Cerebellar cortex (tissue), 1 donor: Measurements from ENCODE around the gene SLCO6A1.
A peak's percentile ranks its signal among the peaks of the same experiment; 100 is the strongest.
"Not testable (repeated sequence)": the region's sequence is repeated elsewhere in the genome, so short reads cannot be mapped to it uniquely, and the experiment has no call there.

Experiments
- DNase-seq: peaks from one replicate; pipeline ENCODE4 v3.0.0-alpha.2; 2015; ENCODE audit warnings: low spot score

The SLCO6A1 gene, protein sequence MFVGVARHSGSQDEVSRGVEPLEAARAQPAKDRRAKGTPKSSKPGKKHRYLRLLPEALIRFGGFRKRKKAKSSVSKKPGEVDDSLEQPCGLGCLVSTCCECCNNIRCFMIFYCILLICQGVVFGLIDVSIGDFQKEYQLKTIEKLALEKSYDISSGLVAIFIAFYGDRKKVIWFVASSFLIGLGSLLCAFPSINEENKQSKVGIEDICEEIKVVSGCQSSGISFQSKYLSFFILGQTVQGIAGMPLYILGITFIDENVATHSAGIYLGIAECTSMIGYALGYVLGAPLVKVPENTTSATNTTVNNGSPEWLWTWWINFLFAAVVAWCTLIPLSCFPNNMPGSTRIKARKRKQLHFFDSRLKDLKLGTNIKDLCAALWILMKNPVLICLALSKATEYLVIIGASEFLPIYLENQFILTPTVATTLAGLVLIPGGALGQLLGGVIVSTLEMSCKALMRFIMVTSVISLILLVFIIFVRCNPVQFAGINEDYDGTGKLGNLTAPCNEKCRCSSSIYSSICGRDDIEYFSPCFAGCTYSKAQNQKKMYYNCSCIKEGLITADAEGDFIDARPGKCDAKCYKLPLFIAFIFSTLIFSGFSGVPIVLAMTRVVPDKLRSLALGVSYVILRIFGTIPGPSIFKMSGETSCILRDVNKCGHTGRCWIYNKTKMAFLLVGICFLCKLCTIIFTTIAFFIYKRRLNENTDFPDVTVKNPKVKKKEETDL

GRCh38 chr5:102498271-102499034 is at the start of gene SLCO6A1:
SLCO6A1 (minus strand) TSS chr5:102499001; CDS start chr5:102498844, 157 bp downstream.
- no peak for DNase-seq

DNA sequence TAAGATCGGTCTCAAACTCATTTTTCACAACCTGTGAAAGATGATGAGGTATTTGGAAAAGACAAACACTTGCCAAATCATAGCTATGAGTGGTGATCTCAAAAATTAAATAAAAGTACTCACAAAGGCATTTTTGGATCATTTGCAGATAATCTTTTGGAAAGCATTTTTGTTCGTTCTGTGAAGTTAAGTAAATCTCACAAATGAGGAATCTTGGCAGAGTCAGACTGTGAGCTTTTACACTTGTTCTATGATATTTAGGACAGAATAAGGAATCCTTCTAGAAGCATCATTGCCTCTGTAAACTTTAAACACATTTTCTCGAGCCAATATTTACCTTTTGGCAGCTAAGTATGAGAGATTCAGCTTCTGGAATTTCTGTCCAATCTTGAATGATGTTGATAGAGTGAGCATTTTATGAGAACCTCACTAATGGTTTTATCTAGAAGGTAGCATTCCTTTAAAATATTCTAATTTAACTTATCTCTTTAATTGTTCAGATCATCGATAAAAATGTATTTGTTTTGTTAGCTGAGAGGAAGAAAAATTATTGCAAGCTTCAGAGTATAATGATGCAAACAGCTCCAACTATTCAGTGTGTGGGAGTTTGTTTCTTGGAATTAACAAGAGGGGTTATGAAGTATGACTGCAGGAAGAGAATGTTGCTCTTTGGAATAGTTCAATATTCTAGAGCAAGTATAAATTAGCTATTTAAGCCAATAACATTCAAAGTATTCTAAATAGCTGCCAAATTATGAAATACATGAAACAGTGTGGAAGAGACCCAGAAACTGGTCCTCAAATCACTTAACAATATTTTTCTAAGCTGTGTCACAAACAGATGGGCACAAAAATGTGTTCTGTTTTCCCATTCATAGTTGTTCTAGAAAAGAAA is 48.6 kb upstream of the SLCO6A1 start:
- no peak for DNase-seq

DNA sequence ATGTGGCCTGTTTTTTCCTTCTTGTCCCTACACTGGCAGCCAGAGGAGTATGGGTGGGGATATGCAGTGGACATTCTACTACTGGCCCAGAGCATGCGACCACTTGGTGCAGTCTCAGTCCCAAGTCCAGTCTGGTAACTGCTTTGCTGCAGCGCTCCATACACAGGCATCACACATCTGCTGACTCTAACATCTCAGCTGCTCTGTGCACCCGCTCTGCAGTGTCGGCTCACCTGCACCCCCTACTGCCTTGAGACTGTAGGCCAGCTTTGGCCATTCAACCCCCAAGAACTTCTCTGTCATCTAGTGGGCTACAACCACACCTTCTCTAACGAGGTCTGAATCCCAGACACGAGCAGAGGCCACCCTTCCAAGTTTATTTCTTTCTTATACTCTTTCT is 46.4 kb upstream of the SLCO6A1 start:
- DNase-seq: peak; percentile 22

DNA sequence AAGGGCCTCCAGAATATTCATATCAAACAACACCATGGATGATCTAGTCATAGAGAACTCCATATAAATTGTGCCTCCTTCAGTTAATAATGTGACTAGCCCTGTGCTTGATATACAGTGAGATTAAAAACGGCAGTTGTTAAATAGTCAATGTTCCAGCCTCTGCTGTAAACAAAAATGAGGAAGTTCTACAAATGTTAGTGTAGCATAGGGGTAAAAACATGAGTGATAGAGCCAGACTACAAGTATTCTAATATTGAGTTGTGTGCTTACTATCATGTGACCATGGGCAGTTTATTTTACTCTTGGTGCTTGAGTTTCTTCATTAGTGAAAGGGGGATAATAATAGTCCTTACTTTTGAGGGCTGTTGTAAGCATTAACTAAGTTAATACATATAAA is 43.3 kb upstream of the SLCO6A1 start:
- no peak for DNase-seq

DNA sequence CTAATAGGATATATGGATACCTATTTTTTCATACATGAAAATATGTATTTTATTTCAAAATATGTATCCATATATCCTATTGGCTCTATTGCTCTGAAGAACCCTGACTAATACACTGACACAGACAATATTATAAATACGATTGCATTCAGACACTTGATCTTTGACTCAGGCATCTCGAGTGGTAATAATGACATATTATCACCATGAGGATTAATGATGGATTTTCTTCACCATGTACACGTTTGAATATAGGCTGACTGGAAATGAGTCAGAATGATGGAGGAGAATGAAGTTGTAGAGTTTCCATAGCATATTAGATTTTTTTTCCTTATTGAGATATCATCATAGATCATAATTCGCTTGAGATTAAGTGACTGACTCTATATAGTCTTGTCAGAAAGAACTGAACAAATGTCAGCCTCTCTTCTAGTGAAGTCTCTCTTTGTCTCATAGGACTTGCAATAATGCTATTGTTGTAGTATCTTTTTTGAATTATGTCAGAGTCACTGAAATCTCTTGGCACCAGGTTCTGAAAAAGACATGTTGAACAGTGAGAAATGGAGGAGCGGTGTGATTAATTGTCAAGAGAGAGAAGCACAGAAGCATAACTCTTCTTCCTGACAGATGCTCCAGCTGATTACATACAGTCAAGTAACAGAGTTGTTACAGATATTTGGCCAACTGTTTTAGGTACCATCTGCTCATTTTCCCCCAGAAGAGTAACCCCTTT is 41.4 kb upstream of the SLCO6A1 start:
- DNase-seq: no peak

DNA sequence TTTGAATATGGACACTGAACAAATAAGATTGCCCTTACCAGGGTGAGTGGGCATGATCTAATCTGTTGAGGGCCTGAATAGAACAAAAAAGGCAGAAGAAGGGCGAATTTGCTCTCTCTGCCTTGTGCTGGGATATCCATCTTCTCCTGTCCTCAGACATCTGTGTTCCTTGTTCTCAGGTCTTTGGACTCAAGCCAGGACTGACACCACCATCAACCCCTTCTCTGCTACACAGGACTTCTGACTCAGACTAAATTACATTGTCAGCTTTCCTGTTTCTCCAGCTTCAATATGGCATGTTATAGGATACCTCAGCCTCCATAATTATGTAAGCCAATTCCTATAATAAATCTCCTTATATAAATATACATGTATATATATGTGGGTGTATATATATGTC is 40.8 kb upstream of the SLCO6A1 start:
- no peak for DNase-seq

DNA sequence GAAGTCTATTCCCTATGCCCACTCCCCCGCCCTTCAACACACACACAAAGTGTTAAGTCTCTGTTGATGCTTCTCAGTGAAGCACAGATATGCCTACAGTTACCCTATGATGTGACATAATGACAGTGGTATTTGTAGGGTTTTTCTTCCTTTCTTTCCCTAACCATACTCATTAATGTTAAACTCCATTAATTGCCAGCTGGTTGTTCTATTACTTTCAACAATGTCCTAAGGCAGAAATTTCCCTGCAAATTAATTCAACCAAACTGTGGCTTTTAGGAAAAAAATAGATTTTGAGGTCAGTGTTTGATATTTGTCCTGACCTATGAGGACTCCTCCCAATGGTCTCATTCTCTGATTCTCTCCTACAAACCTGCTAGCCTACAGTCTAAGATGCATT is 38.2 kb upstream of the SLCO6A1 start:
- no peak for DNase-seq

GRCh38 chr5:102536323-102536928 is 37.6 kb upstream of the SLCO6A1 start:
- DNase-seq: peak; percentile 26

DNA sequence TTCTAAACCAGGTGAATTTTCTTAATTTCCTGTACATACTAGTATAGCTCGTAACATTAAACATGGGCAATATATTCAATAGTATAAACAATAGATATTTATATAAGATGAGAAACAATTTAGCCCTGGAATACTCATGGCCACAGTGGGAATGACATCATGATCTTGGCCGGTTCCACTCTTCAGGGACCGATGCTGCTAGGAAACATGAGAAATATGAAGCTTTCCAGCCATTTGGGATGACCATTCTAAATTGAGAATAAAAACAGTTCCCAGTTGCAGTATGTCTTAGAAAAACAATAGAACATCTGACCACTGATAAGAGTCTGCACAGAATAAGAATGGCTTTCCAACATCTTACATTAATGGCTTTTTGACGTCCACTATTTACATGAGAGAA is 33.3 kb upstream of the SLCO6A1 start:
- DNase-seq: no peak

DNA sequence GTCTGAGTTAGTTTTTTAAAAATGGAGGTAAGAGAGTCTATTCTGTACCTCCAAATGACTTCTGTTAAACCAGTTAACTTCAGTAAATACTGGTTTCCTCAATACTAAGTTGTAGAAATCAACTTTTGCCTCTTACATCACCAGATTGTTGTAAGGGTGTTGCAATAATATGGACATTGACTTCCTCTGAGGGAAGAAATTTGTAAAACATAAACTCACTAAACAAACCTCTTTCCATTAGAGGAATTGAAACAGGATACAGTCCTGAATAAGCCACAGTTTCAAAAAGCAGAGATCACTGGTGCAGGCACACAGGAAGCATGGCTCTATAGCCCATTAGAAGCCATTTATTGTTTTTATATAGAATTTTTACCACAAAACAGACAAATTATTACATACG is 32.7 kb upstream of the SLCO6A1 start:
- DNase-seq: no peak

DNA sequence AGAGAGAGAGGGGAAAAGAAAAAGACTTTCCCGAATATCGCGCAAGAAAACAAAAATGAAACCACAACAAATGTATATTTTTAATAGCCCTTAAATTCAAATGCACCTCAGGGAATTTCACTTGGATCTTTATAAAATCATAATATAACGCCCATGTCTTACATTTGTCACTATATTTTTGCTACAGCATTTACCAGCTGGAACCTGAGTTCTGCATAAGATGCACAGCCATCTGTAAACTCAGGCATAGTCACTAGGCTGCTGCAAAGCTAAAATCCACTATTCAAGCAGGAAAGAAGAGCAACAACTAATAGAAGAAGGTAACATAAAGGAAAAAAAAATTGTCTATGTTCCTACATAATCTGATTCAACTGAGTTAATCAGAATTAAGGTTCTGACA is 30.6 kb upstream of the SLCO6A1 start:
- no peak for DNase-seq

DNA sequence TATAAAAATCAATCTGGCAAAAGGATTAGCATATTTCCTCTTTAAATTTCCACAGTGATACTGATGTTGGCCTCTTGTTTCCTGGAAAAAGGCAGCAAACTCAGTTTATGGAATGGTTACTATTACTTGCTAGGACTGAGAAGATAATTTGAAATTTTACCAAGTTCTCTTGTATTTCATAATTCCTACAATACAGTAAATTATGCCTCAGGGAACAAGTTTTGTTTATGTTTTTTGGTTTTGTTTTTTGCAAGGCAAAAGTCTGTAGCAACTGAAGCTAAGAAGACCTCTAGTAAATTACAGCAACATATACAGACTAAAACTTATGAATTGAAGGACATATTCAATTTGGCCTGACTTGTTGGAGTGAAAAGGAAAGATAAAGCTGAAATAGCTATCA is 30.2 kb upstream of the SLCO6A1 start:
- DNase-seq: no peak

- no peak for DNase-seq
Observed at GRCh38 chr5:102528600-102528999, 29.8 kb upstream of the SLCO6A1 start.

- no peak for DNase-seq
Observed at GRCh38 chr5:102527547-102527946, 28.7 kb upstream of the SLCO6A1 start.

- DNase-seq: no peak
Observed at GRCh38 chr5:102523541-102524175, 24.9 kb upstream of the SLCO6A1 start.

- DNase-seq: peak; percentile 58
Observed at GRCh38 chr5:102511666-102512065, 12.9 kb upstream of the SLCO6A1 start.

DNA sequence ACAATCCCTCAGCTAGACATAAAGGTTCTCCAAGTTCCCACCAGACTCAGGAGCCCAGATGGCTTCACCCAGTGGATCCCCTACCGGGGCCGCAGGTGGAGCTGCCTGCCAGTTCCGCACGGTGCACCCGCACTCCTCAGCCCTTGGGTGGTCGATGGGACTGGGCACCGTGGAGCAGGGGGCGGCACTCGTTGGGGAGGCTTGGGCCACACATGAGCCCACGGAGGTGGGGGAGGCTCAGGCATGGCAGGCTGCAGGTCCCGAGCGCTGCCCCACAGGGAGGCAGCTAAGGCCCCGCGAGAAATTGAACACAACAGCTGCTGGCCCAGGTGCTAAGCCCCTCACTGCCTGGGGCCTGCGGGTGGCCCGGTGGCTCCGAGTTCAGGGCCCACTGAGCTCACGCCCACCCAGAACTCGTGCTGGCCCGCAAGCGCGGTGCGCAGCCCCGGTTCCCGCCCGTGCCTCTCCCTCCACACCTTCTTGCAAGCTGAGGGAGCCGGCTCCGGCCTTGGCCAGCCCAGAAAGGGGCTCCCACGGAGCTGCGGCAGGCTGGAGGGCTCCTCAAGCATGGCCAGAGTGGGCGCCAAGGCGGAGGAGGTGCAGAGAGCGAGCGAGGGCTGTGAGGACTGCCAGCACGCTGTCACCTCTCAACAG is 7.4 kb downstream of the SLCO6A1 start:
- not testable (repeated sequence) for DNase-seq

DNA sequence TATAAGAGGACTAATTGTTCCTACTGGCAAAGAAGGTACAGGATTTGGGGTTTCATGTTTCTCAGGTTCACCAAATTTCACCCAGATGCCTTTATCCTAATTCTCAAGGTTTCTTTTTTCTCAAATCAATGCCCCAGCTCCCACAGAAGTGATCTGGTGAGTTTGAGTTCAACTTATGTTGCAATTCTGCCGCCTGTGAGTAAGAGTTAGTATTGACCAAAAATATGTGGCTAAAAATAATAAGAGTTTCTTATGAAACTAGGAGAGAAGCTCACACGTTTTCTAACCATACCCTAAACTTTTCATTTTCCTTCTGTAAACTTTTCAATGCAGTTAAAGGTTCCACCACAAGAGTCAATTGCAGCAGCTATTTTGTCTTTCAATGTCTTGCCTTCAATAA is 15.1 kb downstream of the SLCO6A1 start:
- no peak for DNase-seq

GRCh38 chr5:102481054-102481715 is 17.6 kb downstream of the SLCO6A1 start:
- DNase-seq: no peak
